Measurements from ENCODE around the gene TPGS1. TPM values are rescaled to one million over a fixed set of nuclear protein-coding genes. Genes with fewer than 3 reads are reported as not detected.

Gene TPGS1
- total RNA-seq, 5 donors from 2014 or later (not counting 1 experiment from before 2014, with no cell fraction given), result 22.2 to 44.4 (median 39.4) TPM

- H3K27ac Mint-ChIP-seq, result no peak overlapping the region
- CTCF ChIA-PET, result no interaction called here
Measured at GRCh38 chr19:567296-567900, 60.1 kb downstream of the TPGS1 start.

More at GRCh38 chr19:567296-567900, 60.1 kb downstream of the TPGS1 start:
- Mint-ChIP-seq H3K27me3 (no peaks in the 10 kb centered on the region), H3K36me3 (no peaks in the 10 kb centered on the region), H3K9me3 (no peaks in the 10 kb centered on the region), H3K4me1 (peaks cover 11 to 16% (median 15%) of the 10 kb centered on the region in 3 donors), H3K4me3 (no peak overlapping the region)
- H3K27ac ChIP-seq (ENCODE audit: low read length), result no peak overlapping the region
- POLR2A ChIA-PET, result no interaction called here
- H3K9me3 ChIP-seq, result no peaks in the 10 kb centered on the region
- ATAC-seq (replicated peaks in 1 of 4) (no peak), DNase-seq (no peak)
- H3K27me3 ChIP-seq (replicated peaks in 1 of 2; ENCODE audit: control insufficient read depth in 2 of 2, extremely low read depth in 1 of 2, insufficient read depth in 2 of 2, low read length in 1 of 2), result no peaks in the 10 kb centered on the region
- no peaks in the 10 kb centered on the region for H3K36me3 ChIP-seq (ENCODE audit: control insufficient read depth in 2 of 2, extremely low read depth in 1 of 2, insufficient read depth in 1 of 2, low read length in 1 of 2)
- WGBS (ENCODE audit: insufficient coverage), result 96% methylated on average over 16 of the region's 22 CpGs
- no peak overlapping the region for H3K4me3 ChIP-seq (ENCODE audit: control insufficient read depth in 1 of 2, extremely low read depth in 1 of 2, low read length in 1 of 2)
- peaks cover 4 to 14% of the 10 kb centered on the region in 2 experiments for H3K4me1 ChIP-seq (ENCODE audit: control insufficient read depth in 1 of 2, extremely low read depth in 1 of 2, insufficient read depth in 2 of 2, low read length in 2 of 2)

Other genes starting within 250 kb of the TPGS1 start
- 1 to 10 TPM in 3 of 5 donors, under 1 TPM in 2; 0.23 to 2.3 (median 1.1) TPM for gene PLPP2, start 216.1 kb upstream of the TPGS1 start, total RNA-seq
- 10 to 100 TPM; 13.1 to 23.2 (median 18.0) TPM for gene MIER2, start 162.7 kb upstream of the TPGS1 start, total RNA-seq
- under 1 TPM in 1 of 5 donors, not detected in 4; 0.06 TPM for gene C2CD4C, start 98.3 kb upstream of the TPGS1 start, total RNA-seq
- gene SHC2, start 46.5 kb upstream of the TPGS1 start, total RNA-seq, result 1 to 10 TPM in 4 of 5 donors, under 1 TPM in 1; 0.66 to 4.4 (median 3.4) TPM
- 1 to 10 TPM in 3 of 5 donors, under 1 TPM in 2; 0.40 to 1.6 (median 1.4) TPM for gene MADCAM1, start 11.0 kb upstream of the TPGS1 start, total RNA-seq
- gene CDC34, start 24.3 kb downstream of the TPGS1 start, total RNA-seq, result 10 to 100 TPM; 35.4 to 52.6 (median 51.3) TPM
- 10 to 100 TPM; 66.2 to 91.0 (median 78.6) TPM for gene GZMM, start 36.6 kb downstream of the TPGS1 start, total RNA-seq
- 100 to 1,000 TPM in 4 of 5 donors, 10 to 100 TPM in 1; 89.3 to 165 (median 152) TPM for gene BSG, start 65.1 kb downstream of the TPGS1 start, total RNA-seq
- 1 to 10 TPM in 4 of 5 donors, under 1 TPM in 1; 0.93 to 4.4 (median 3.6) TPM for gene HCN2, start 82.4 kb downstream of the TPGS1 start, total RNA-seq
- gene POLRMT, start 126.0 kb downstream of the TPGS1 start, total RNA-seq, result 100 to 1,000 TPM in 3 of 5 donors, 10 to 100 TPM in 2; 61.3 to 118 (median 103) TPM
- gene FGF22, start 132.4 kb downstream of the TPGS1 start, total RNA-seq, result 1 to 10 TPM in 3 of 5 donors, under 1 TPM in 2; 0.35 to 3.9 (median 2.8) TPM
- gene RNF126, start 155.7 kb downstream of the TPGS1 start, total RNA-seq, result 100 to 1,000 TPM in 4 of 5 donors, 10 to 100 TPM in 1; 98.8 to 139 (median 118) TPM
- gene FSTL3, start 168.9 kb downstream of the TPGS1 start, total RNA-seq, result 1 to 10 TPM; 2.0 to 5.3 (median 4.1) TPM
- gene PRSS57, start 188.0 kb downstream of the TPGS1 start, total RNA-seq, result 1 to 10 TPM in 3 of 5 donors, under 1 TPM in 1, not detected in 1; 0.86 to 2.5 (median 1.7) TPM
- gene PALM, start 201.4 kb downstream of the TPGS1 start, total RNA-seq, result under 1 TPM in 4 of 5 donors, not detected in 1; 0.19 to 0.57 (median 0.41) TPM
- gene MISP, start 243.6 kb downstream of the TPGS1 start, total RNA-seq, result under 1 TPM in 3 of 5 donors, not detected in 2; 0.10 to 0.16 (median 0.15) TPM